SK-N-SH (cell line): ENCODE data around the gene SSTR3.

Source experiments
- CHD2 ChIP-seq: fragments of 150-350 bp; IDR thresholded peaks from 2 replicates; pipeline ENCODE4 v1.6.1; 2018; ENCODE audit warnings: low read length; ENCODE audit not compliant: partially characterized antibody
- EP300 ChIP-seq, 2 experiments: IDR thresholded peaks; 2 replicates each; pipeline versions ENCODE4 v1.4.0 to v1.6.1; 2012; ENCODE audit warnings: borderline replicate concordance in 1 of 2, low read depth in 1 of 2, low read length in 1 of 2
- POLR2AphosphoS5 ChIP-seq: IDR thresholded peaks from 2 replicates; pipeline ENCODE4 v1.6.1; 2012; ENCODE audit warnings: low read depth, low read length
- RXRA ChIP-seq: IDR thresholded peaks from 2 replicates; pipeline ENCODE4 v1.4.0; 2012; ENCODE audit warnings: low read depth, mild to moderate bottlenecking, borderline replicate concordance
- SIN3A ChIP-seq: IDR thresholded peaks from 2 replicates; pipeline ENCODE4 v1.6.1; 2012; ENCODE audit warnings: low read depth, mild to moderate bottlenecking, low read length, moderate library complexity, borderline replicate concordance
- TF ChIP-seq, protein P1 (sequence below): fragments of 200-600 bp; sonication (generic); IDR thresholded peaks from 2 replicates; pipeline ENCODE4 v1.6.1; 2017; ENCODE audit warnings: antibody characterized with exemption, mild to moderate bottlenecking, moderate library complexity
- TF ChIP-seq, protein P2 (sequence below): fragments of 150-350 bp; IDR thresholded peaks from 2 replicates; pipeline ENCODE4 v1.6.1; 2017; ENCODE audit warnings: antibody characterized with exemption, low read length, low read depth, borderline replicate concordance

DNA sequence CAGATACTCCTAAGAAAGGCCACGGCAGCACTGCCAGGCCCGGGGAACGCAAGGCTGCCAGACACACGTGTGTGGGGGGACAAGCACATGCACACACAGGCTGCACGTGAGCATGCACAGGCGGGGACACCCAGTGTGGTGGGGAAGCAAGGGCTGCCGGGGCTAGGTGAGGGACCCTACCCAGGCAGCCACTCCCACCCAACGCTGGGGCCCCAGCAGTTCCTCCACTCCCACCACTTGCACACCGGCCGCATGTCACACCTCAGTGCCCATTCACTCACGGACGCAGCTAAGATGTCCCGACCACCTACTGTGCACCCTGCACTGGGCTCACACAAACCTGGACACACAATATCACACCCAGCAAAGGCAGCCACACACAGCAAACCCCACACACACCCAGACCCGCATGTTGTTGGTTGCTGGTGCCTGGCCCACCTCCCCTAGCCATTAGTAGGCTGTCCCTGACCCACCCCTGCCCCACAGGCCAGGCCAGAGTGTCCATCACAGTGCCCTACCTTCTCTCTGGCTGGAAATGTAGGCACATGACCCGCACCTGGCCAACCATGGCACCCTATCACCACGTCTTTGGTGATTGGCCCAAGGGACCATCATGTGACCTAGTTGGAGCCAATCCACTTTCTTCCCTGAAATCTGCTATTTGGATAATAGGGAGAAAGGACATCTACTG lies 8.8 kb downstream of the SSTR3 start:
- no peak for TF ChIP-seq SIN3A
- TF ChIP-seq EP300 (IDR thresholded peaks at IDR 0.05; ENCODE audit: borderline replicate concordance in 1 of 2, low read depth in 1 of 2, low read length in 1 of 2) = no peak
- TF ChIP-seq, protein P1, sequence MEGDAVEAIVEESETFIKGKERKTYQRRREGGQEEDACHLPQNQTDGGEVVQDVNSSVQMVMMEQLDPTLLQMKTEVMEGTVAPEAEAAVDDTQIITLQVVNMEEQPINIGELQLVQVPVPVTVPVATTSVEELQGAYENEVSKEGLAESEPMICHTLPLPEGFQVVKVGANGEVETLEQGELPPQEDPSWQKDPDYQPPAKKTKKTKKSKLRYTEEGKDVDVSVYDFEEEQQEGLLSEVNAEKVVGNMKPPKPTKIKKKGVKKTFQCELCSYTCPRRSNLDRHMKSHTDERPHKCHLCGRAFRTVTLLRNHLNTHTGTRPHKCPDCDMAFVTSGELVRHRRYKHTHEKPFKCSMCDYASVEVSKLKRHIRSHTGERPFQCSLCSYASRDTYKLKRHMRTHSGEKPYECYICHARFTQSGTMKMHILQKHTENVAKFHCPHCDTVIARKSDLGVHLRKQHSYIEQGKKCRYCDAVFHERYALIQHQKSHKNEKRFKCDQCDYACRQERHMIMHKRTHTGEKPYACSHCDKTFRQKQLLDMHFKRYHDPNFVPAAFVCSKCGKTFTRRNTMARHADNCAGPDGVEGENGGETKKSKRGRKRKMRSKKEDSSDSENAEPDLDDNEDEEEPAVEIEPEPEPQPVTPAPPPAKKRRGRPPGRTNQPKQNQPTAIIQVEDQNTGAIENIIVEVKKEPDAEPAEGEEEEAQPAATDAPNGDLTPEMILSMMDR = no peak
- TF ChIP-seq, protein P2, sequence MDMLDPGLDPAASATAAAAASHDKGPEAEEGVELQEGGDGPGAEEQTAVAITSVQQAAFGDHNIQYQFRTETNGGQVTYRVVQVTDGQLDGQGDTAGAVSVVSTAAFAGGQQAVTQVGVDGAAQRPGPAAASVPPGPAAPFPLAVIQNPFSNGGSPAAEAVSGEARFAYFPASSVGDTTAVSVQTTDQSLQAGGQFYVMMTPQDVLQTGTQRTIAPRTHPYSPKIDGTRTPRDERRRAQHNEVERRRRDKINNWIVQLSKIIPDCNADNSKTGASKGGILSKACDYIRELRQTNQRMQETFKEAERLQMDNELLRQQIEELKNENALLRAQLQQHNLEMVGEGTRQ = no peak
- no peak for TF ChIP-seq POLR2AphosphoS5
- TF ChIP-seq RXRA = no peak
- no peak for TF ChIP-seq CHD2
